HepG2 (cell line): Measurements from ENCODE around the gene TRIM3. TPM values are rescaled to one million over a fixed set of nuclear protein-coding genes. Genes with fewer than 3 reads are reported as not detected.
A peak's percentile ranks its signal among the peaks of the same experiment; 100 is the strongest.

Experiments used
- ARID3A ChIP-seq: IDR thresholded peaks from 2 replicates; pipeline ENCODE4 v1.6.1; 2012; ENCODE audit warnings: low read depth, low read length, improper control_type of control experiment
- CAMTA2 ChIP-seq: sonication (generic); formaldehyde crosslinking; IDR thresholded peaks from 2 replicates; pipeline ENCODE4 v1.4.0; 2020; ENCODE audit warnings: mild to moderate bottlenecking, missing genetic modification reagents, borderline replicate concordance
- JDP2 ChIP-seq: sonication (generic); formaldehyde crosslinking; IDR thresholded peaks from 2 replicates; pipeline ENCODE4 v1.8.1; 2022; ENCODE audit warnings: missing genetic modification reagents, borderline replicate concordance
- KDM5B ChIP-seq: sonication (generic); formaldehyde crosslinking; IDR thresholded peaks from 2 replicates; pipeline ENCODE4 v1.4.0; 2020; ENCODE audit warnings: missing genetic modification reagents, mild to moderate bottlenecking, borderline replicate concordance
- MAF1 ChIP-seq: sonication (generic); formaldehyde crosslinking; IDR thresholded peaks from 2 replicates; pipeline ENCODE4 v1.5.0; 2020; ENCODE audit warnings: missing genetic modification reagents, borderline replicate concordance
- MED8 ChIP-seq: sonication (generic); formaldehyde crosslinking; IDR thresholded peaks from 2 replicates; pipeline ENCODE4 v1.8.1; 2023; ENCODE audit warnings: mild to moderate bottlenecking, missing genetic modification reagents; ENCODE audit not compliant: insufficient replicate concordance
- MXD4 ChIP-seq: IDR thresholded peaks from 2 replicates; pipeline ENCODE4 v1.6.1; 2016; ENCODE audit warnings: mild to moderate bottlenecking, missing biosample characterization, missing genetic modification reagents
- NR2C2 ChIP-seq: sonication (generic); formaldehyde crosslinking; IDR thresholded peaks from 2 replicates; pipeline ENCODE4 v1.4.0; 2020; ENCODE audit warnings: missing genetic modification reagents, mild to moderate bottlenecking, moderate library complexity, borderline replicate concordance
- PBX3 ChIP-seq: sonication (generic); formaldehyde crosslinking; IDR thresholded peaks from 2 replicates; pipeline ENCODE4 v1.8.1; 2023; ENCODE audit warnings: missing genetic modification reagents, inconsistent platforms, borderline replicate concordance
- RBFOX2 ChIP-seq: fragments of 200-400 bp; formaldehyde crosslinking; IDR thresholded peaks from 2 replicates; pipeline ENCODE4 v1.6.1; 2017; ENCODE audit warnings: low read depth, mild to moderate bottlenecking, low read length
- RCOR2 ChIP-seq: IDR thresholded peaks from 2 replicates; pipeline ENCODE4 v1.6.1; 2016; ENCODE audit warnings: missing biosample characterization, missing genetic modification reagents
- RFX1 ChIP-seq: fragments of 450-650 bp; IDR thresholded peaks from 2 replicates; pipeline ENCODE4 v1.6.1; 2017
- RXRB ChIP-seq: IDR thresholded peaks from 2 replicates; pipeline ENCODE4 v1.6.1; 2016; ENCODE audit warnings: borderline replicate concordance, missing genetic modification reagents, missing compliant biosample characterization
- ZBTB33 ChIP-seq: sonication (generic); formaldehyde crosslinking; IDR thresholded peaks from 2 replicates; pipeline ENCODE4 v1.4.0; 2020; ENCODE audit warnings: missing genetic modification reagents
- ZNF121 ChIP-seq: sonication (generic); formaldehyde crosslinking; IDR thresholded peaks from 2 replicates; pipeline ENCODE4 v1.5.0; 2020; ENCODE audit warnings: mild to moderate bottlenecking, missing genetic modification reagents
- ZNF296 ChIP-seq: sonication (generic); formaldehyde crosslinking; conservative IDR thresholded peaks from 2 replicates; pipeline ENCODE4 v1.5.0; 2020; ENCODE audit warnings: mild to moderate bottlenecking, missing genetic modification reagents
- ZNF333 ChIP-seq: sonication (generic); formaldehyde crosslinking; IDR thresholded peaks from 2 replicates; pipeline ENCODE4 v1.4.0; 2020; ENCODE audit warnings: mild to moderate bottlenecking, missing genetic modification reagents, borderline replicate concordance
- ZNF441 ChIP-seq: sonication (generic); formaldehyde crosslinking; IDR thresholded peaks from 2 replicates; pipeline ENCODE4 v1.7.0; 2021; ENCODE audit warnings: missing genetic modification reagents, borderline replicate concordance
- ZNF577 ChIP-seq: sonication (generic); formaldehyde crosslinking; IDR thresholded peaks from 2 replicates; pipeline ENCODE4 v1.4.0; 2020; ENCODE audit warnings: mild to moderate bottlenecking, low read depth, missing genetic modification reagents, borderline replicate concordance
- ZNF652 ChIP-seq: IDR thresholded peaks from 2 replicates; pipeline ENCODE4 v1.6.1; 2016; ENCODE audit warnings: low read depth, borderline replicate concordance
- ZNF713 ChIP-seq: sonication (generic); formaldehyde crosslinking; IDR thresholded peaks from 2 replicates; pipeline ENCODE4 v1.4.0; 2020; ENCODE audit warnings: mild to moderate bottlenecking, missing genetic modification reagents
- ZNF839 ChIP-seq: sonication (generic); formaldehyde crosslinking; IDR thresholded peaks from 2 replicates; pipeline ENCODE4 v1.4.0; 2020; ENCODE audit warnings: missing genetic modification reagents, mild to moderate bottlenecking, borderline replicate concordance
- polyA plus RNA-seq, 8 experiments: library from polyadenylated mRNA; depleted of rRNA in 3 of 8; stranded (reverse) in 7 of 8; unstranded in 1 of 8; fragments of >200 nt; fragmentation: Illumina TruSeq in 4 of 8; extraction: Trizol in 4 of 8; gene quantifications; 2 replicates each; pipeline versions ENCODE4 v1.2.1 to v1.2.3, GENCODE V29; 2011 to 2016; ENCODE audit warnings: low read depth in 4 of 8, missing spikeins in 1 of 8, mixed read lengths in 1 of 8; ENCODE audit not compliant: insufficient read depth in 1 of 8
- total RNA-seq, 5 experiments: library from RNA; depleted of rRNA; stranded (reverse); fragments of >200 nt; fragmentation: Illumina TruSeq; extraction: Trizol; gene quantifications; 2 replicates each; pipeline ENCODE4 v1.2.3, GENCODE V29; 2016; ENCODE audit warnings: low read depth in 1 of 5
- TF ChIP-seq, protein P1 (sequence below): IDR thresholded peaks from 2 replicates; pipeline ENCODE4 v1.6.1; 2012; ENCODE audit warnings: inconsistent platforms
- TF ChIP-seq, protein P2 (sequence below): sonication (generic); formaldehyde crosslinking; IDR thresholded peaks from 2 replicates; pipeline ENCODE4 v1.4.0; 2020; ENCODE audit warnings: missing genetic modification reagents
- TF ChIP-seq, protein P3 (sequence below): IDR thresholded peaks from 2 replicates; pipeline ENCODE4 v1.6.1; 2018; ENCODE audit warnings: missing genetic modification reagents

The TRIM3 gene
- total and polyA plus RNA-seq, 2 of the 13 experiments (the other 11 are each of a cell fraction or from before 2014, with no cell fraction given), result 3.6 to 6.3 TPM

DNA sequence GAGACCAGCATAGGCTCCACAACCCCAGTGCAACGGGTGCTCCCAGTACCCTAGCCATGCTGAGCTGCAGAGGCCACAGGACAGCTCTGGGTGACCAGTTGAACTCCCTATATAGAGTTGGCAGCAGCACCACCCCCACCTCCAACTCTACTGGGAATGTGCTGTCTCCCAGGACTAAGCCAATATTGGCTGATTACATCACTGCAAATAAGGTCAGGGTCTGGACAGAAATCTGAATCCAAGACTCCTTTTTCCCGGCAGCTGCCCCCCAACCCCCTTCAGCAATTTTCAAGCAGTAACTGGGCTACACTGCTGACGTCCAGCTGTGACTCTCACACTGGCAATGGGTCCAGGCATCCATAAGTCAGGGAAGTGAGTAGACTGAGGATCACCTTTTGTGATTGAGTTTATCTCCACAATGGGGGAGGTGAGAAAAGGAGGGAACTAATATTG, 32.8 kb downstream of the TRIM3 start, which contains the start of gene HPX (continued):
- TF ChIP-seq ZNF652 (CRISPR knock-in tag), result no peak
- TF ChIP-seq MXD4 (CRISPR knock-in tag), result no peak; the same call in 1 of the 2 replicates
- TF ChIP-seq ARID3A, result no peak
- TF ChIP-seq ZBTB33 (CRISPR knock-in tag), result no peak
- no peak for TF ChIP-seq PBX3 (CRISPR knock-in tag)
- TF ChIP-seq, protein P1, sequence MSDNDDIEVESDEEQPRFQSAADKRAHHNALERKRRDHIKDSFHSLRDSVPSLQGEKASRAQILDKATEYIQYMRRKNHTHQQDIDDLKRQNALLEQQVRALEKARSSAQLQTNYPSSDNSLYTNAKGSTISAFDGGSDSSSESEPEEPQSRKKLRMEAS, result no peak
- TF ChIP-seq JDP2 (CRISPR knock-in tag), result no peak
- no peak for TF ChIP-seq ZNF839 (CRISPR knock-in tag)
- no peak for TF ChIP-seq ZNF121 (CRISPR knock-in tag)
- no peak for TF ChIP-seq RFX1
- TF ChIP-seq ZNF713 (CRISPR knock-in tag), result no peak
- TF ChIP-seq ZNF441, result no peak; the same call in 1 of the 2 replicates
- no peak for TF ChIP-seq MAF1 (CRISPR knock-in tag)
- TF ChIP-seq ZNF577 (CRISPR knock-in tag), result no peak
- TF ChIP-seq RBFOX2, result no peak
- no peak for TF ChIP-seq ZNF333 (CRISPR knock-in tag)
- TF ChIP-seq ZNF296 (CRISPR knock-in tag), result no peak
- no peak for TF ChIP-seq RCOR2 (CRISPR knock-in tag)
- no peak for TF ChIP-seq KDM5B
- peak; percentile 70; the same call in 1 of the 2 replicates for TF ChIP-seq RXRB (CRISPR knock-in tag)
- TF ChIP-seq CAMTA2, result 0 out of 2 replicates have a peak, but pooled peaks have one; percentile 49
- TF ChIP-seq, protein P2, sequence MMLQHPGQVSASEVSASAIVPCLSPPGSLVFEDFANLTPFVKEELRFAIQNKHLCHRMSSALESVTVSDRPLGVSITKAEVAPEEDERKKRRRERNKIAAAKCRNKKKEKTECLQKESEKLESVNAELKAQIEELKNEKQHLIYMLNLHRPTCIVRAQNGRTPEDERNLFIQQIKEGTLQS, result peak; percentile 80; the same call in 1 of the 2 replicates
- TF ChIP-seq, protein P3, sequence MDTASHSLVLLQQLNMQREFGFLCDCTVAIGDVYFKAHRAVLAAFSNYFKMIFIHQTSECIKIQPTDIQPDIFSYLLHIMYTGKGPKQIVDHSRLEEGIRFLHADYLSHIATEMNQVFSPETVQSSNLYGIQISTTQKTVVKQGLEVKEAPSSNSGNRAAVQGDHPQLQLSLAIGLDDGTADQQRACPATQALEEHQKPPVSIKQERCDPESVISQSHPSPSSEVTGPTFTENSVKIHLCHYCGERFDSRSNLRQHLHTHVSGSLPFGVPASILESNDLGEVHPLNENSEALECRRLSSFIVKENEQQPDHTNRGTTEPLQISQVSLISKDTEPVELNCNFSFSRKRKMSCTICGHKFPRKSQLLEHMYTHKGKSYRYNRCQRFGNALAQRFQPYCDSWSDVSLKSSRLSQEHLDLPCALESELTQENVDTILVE (CRISPR knock-in tag), result no peak
- no peak for TF ChIP-seq MED8 (CRISPR knock-in tag)
- TF ChIP-seq NR2C2 (CRISPR knock-in tag), result peak; percentile 45; the same call in 1 of the 2 replicates
